Liver (tissue), 3 donors: ENCODE results near the gene FNTB.

Experiments
- ATF3 ChIP-seq: IDR thresholded peaks from 2 replicates; pipeline ENCODE4 v1.6.1; 2016; ENCODE audit warnings: antibody characterized with exemption
- CTCF ChIP-seq: fragments of 150-350 bp; IDR thresholded peaks from 2 replicates; pipeline ENCODE4 v1.5.1; 2017; ENCODE audit warnings: improper control_type of control experiment, low read depth, low read length; ENCODE audit not compliant: missing input control
- GABPA ChIP-seq, 2 donors: IDR thresholded peaks in 1 of 2; conservative IDR thresholded peaks in 1 of 2; 2 replicates each; pipeline ENCODE4 v1.6.1; 2016; ENCODE audit warnings: antibody characterized with exemption in 2 of 2, mild to moderate bottlenecking in 1 of 2, moderate library complexity in 1 of 2
- RXRA ChIP-seq, 2 donors: IDR thresholded peaks; 2 replicates each; pipeline ENCODE4 v1.6.1; 2017 to 2018; ENCODE audit warnings: antibody characterized with exemption in 2 of 2, mild to moderate bottlenecking in 1 of 2
- SP1 ChIP-seq: IDR thresholded peaks from 2 replicates; pipeline ENCODE4 v1.6.1; 2018; ENCODE audit warnings: antibody characterized with exemption, mild to moderate bottlenecking
- TAF1 ChIP-seq: conservative IDR thresholded peaks from 2 replicates; pipeline ENCODE4 v1.6.1; 2016; ENCODE audit warnings: antibody characterized with exemption, mild to moderate bottlenecking
- TF ChIP-seq, protein P1 (sequence below): IDR thresholded peaks from 2 replicates; pipeline ENCODE4 v1.6.1; 2016; ENCODE audit warnings: antibody characterized with exemption
- donor health status: healthy.
- donor health status: healthy.

DNA sequence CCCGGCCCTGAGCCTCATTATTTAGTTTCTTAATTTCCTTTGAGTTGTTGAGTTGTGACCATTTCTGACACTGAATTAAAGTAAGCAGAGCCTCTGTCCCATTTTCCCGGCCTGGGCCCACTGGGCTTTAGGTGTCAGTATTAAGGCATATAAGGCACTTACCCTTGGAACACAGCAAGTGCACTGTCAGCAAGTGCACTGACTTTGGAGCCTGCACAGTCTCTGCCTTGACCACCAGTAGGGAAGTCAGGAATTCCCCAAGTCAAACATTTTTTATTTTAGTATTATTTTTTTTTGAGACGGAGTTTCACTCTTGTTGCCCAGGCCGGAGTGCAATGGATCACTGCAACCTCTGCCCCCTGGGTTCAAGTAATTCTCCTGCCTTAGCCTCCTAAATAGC lies 59.0 kb downstream of the FNTB start:
- TF ChIP-seq CTCF (no peak), SP1 (no peak), ATF3 (no peak), TAF1 (no peak), GABPA (IDR thresholded peaks at IDR 0.05 in 1 of 2, conservative IDR thresholded peaks at IDR 0.05 in 1 of 2) (no peak), RXRA (IDR thresholded peaks at IDR 0.05) (no peak)
- TF ChIP-seq, protein P1, sequence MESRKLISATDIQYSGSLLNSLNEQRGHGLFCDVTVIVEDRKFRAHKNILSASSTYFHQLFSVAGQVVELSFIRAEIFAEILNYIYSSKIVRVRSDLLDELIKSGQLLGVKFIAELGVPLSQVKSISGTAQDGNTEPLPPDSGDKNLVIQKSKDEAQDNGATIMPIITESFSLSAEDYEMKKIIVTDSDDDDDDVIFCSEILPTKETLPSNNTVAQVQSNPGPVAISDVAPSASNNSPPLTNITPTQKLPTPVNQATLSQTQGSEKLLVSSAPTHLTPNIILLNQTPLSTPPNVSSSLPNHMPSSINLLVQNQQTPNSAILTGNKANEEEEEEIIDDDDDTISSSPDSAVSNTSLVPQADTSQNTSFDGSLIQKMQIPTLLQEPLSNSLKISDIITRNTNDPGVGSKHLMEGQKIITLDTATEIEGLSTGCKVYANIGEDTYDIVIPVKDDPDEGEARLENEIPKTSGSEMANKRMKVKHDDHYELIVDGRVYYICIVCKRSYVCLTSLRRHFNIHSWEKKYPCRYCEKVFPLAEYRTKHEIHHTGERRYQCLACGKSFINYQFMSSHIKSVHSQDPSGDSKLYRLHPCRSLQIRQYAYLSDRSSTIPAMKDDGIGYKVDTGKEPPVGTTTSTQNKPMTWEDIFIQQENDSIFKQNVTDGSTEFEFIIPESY: no peak
